Measurements from ENCODE around the gene LRRC49.

DNA sequence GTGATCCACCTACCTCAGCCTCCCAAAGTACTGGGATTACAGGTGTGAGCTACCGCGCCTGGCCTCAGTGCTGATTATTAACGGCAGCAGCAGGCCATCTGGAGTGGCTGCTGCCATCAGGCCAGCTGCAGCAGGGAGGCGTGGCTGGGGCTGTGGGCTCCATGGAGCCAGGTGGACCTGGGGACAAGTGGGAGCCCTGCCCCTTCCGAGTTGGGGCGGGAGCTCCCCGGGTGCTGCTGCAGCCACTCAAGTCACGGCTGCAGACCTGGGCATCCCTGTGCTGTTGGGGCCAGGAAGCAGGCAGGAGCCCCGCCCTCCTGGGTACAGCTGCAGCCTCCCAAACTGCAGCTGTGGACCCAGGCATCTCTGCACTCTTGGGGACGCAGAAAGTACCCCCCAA, 23.9 kb downstream of the LRRC49 start:
- TF ChIP-seq, protein P1, sequence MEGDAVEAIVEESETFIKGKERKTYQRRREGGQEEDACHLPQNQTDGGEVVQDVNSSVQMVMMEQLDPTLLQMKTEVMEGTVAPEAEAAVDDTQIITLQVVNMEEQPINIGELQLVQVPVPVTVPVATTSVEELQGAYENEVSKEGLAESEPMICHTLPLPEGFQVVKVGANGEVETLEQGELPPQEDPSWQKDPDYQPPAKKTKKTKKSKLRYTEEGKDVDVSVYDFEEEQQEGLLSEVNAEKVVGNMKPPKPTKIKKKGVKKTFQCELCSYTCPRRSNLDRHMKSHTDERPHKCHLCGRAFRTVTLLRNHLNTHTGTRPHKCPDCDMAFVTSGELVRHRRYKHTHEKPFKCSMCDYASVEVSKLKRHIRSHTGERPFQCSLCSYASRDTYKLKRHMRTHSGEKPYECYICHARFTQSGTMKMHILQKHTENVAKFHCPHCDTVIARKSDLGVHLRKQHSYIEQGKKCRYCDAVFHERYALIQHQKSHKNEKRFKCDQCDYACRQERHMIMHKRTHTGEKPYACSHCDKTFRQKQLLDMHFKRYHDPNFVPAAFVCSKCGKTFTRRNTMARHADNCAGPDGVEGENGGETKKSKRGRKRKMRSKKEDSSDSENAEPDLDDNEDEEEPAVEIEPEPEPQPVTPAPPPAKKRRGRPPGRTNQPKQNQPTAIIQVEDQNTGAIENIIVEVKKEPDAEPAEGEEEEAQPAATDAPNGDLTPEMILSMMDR (optimal IDR thresholded peaks at IDR 0.05 in 1 of 3, IDR thresholded peaks at IDR 0.05 in 1 of 3, conservative IDR thresholded peaks at IDR 0.05 in 1 of 3; ENCODE audit: extremely low read depth in 1 of 3, insufficient read depth in 2 of 3, low read length in 3 of 3), result no peak
- no peak for TF ChIP-seq EZH2 (IDR thresholded peaks at IDR 0.05; ENCODE audit: low read length)

Data from keratinocyte (primary cell).